Measurements from ENCODE around the gene SLC2A5.

Gene SLC2A5

GRCh38 chr1:9088807-9089206 lies 19.4 kb upstream of the SLC2A5 start:
- DNase-seq (ENCODE audit: low spot score), result no peak

- DNase-seq (ENCODE audit: low spot score), result no peak
Measured at GRCh38 chr1:9087411-9088125, 18.1 kb upstream of the SLC2A5 start.

GRCh38 chr1:9086796-9087195 lies 17.4 kb upstream of the SLC2A5 start:
- no peak for DNase-seq (ENCODE audit: low spot score)

GRCh38 chr1:9086045-9086444 lies 16.6 kb upstream of the SLC2A5 start:
- no peak for DNase-seq (ENCODE audit: low spot score)

- DNase-seq (ENCODE audit: low spot score), result no peak
Measured at GRCh38 chr1:9085306-9085940, 16.0 kb upstream of the SLC2A5 start.

- DNase-seq (ENCODE audit: low spot score), result no peak
Measured at GRCh38 chr1:9084906-9085305, 15.5 kb upstream of the SLC2A5 start.

GRCh38 chr1:9081473-9081872 lies 12.0 kb upstream of the SLC2A5 start:
- no peak for DNase-seq (ENCODE audit: low spot score)

- DNase-seq (ENCODE audit: low spot score), result no peak
Measured at GRCh38 chr1:9080705-9081291, 11.4 kb upstream of the SLC2A5 start.

- DNase-seq (ENCODE audit: low spot score), result no peak
Measured at GRCh38 chr1:9079988-9080704, 10.7 kb upstream of the SLC2A5 start.

- no peak for DNase-seq (ENCODE audit: low spot score)
Measured at GRCh38 chr1:9078752-9079500, 9.5 kb upstream of the SLC2A5 start.

- DNase-seq (ENCODE audit: low spot score), result no peak
Measured at GRCh38 chr1:9078015-9078751, 8.7 kb upstream of the SLC2A5 start.

GRCh38 chr1:9075022-9075421 lies 5.6 kb upstream of the SLC2A5 start:
- DNase-seq (ENCODE audit: low spot score), result no peak

- no peak for DNase-seq (ENCODE audit: low spot score)
Measured at GRCh38 chr1:9073143-9073542, 3.7 kb upstream of the SLC2A5 start.

- no peak for DNase-seq (ENCODE audit: low spot score)
Measured at GRCh38 chr1:9071554-9072235, 2.3 kb upstream of the SLC2A5 start.

GRCh38 chr1:9070486-9070885 lies 1.1 kb upstream of the SLC2A5 start:
- DNase-seq (ENCODE audit: low spot score), result no peak

- DNase-seq (ENCODE audit: low spot score), result no peak
Measured at GRCh38 chr1:9068981-9069325, 482 bp downstream of the SLC2A5 start.

- peak; percentile 41 for DNase-seq (ENCODE audit: low spot score)
Measured at GRCh38 chr1:9066945-9067807, 2.3 kb downstream of the SLC2A5 start.

GRCh38 chr1:9065213-9065751 lies 4.2 kb downstream of the SLC2A5 start:
- no peak for DNase-seq (ENCODE audit: low spot score)

- no peak for DNase-seq (ENCODE audit: low spot score)
Measured at GRCh38 chr1:9062846-9063245, 6.6 kb downstream of the SLC2A5 start.

- no peak for DNase-seq (ENCODE audit: low spot score)
Measured at GRCh38 chr1:9062021-9062471, 7.4 kb downstream of the SLC2A5 start.
